Iris pigment epithelial cell (primary cell): Measurements from ENCODE around the gene CERS1.

Experiments
- DNase-seq: peaks from one replicate; pipeline ENCODE4 v3.0.0-alpha.2; 2011; ENCODE audit warnings: low read depth

The CERS1 gene

DNA sequence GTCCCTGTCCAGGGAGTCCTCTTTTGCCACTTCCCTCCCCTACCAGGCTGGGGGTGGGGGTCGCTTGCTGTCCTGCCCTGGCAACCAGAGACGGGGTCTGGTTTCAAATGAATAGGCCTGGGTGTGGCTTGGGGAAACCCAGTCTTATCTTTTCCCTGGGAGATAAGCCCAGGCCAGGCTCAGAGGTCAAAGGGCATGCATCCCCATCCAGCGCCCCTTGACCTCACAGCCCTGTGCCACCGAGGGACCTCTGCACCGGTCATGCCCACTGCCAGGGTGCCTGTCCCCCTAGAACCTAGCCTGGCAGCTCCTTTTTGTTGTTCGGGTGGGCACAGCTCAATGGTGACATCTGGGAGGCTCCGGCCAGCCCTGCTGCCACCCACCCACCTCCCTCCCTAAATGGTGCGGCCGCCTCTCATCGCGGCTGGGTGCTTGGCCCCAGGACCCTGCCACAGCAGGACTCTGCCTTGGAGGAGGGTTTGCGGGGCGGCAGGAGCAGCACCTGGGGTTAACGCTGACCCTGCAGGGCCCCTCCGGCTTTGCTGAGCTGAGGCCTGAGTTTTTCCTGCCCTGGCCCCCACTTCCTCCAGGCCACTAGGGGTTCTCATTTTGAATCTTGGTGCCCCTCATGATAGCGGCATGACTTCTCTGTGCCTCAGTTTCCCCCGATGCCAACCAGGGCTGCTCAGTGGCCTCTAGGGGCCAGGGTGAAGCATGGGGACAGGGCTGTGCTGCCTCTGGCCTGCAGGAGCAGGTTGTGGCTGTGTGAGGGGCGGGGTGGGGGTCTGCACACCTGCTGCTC is 2.9 kb upstream of the CERS1 start:
- no peak for DNase-seq

GRCh38 chr19:18898081-18898606 is 2.2 kb upstream of the CERS1 start:
- no peak for DNase-seq

- DNase-seq: no peak
These were observed 1.4 kb upstream of the CERS1 start for GRCh38 chr19:18897094-18898029.

GRCh38 chr19:18896421-18896841 is 473 bp upstream of the CERS1 start:
- no peak for DNase-seq

- no peak for DNase-seq
These were observed 727 bp downstream of the CERS1 start for GRCh38 chr19:18895038-18895823.

GRCh38 chr19:18894254-18895037 is 1.5 kb downstream of the CERS1 start:
- no peak for DNase-seq

- DNase-seq: no peak
These were observed 2.2 kb downstream of the CERS1 start for GRCh38 chr19:18893587-18894253.

GRCh38 chr19:18889949-18890745 is 5.8 kb downstream of the CERS1 start:
- no peak for DNase-seq

- no peak for DNase-seq
These were observed 9.0 kb downstream of the CERS1 start for GRCh38 chr19:18886972-18887371.

GRCh38 chr19:18883526-18884304 is 12.2 kb downstream of the CERS1 start:
- DNase-seq: no peak

- DNase-seq: no peak
These were observed 14.5 kb downstream of the CERS1 start for GRCh38 chr19:18881491-18881890.

DNA sequence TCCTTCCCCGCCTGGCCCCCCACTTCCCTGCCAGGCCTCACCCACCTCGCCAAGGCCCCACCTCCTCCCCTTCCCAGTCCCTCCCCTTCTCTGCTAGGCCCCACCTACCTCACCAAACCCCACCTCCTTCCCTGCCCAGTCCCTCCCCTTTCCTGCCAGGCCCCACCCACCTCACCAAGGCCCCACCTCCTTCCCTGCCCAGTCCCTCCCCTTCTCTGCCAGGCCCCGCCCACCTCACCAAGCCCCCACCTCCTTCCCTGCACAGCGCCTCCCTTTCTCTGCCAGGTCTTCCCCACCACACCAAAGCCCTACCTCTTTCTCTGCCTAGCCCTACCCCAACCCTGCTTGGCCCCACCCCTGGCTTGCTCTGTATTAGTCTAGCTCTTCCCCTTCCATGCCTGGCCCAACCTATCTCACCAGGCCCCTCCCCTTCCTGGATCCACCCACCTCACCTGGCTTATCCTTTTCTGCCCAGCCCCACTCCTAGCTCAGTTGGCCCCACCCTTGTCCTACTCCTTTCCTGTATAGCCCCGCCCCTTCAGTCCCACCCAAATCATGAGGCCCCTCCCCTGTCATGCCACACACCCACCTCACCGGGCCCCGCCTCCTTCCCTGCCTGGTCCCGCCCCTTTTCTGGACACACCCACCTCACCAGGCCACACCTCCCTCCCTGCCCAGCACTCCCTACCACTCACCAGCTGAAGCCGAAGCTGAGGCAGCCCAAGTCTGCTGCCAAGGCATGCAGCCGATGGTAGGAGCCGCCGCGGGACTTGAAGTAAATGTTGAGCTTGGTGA is 16.2 kb downstream of the CERS1 start:
- DNase-seq: peak; percentile 14

DNA sequence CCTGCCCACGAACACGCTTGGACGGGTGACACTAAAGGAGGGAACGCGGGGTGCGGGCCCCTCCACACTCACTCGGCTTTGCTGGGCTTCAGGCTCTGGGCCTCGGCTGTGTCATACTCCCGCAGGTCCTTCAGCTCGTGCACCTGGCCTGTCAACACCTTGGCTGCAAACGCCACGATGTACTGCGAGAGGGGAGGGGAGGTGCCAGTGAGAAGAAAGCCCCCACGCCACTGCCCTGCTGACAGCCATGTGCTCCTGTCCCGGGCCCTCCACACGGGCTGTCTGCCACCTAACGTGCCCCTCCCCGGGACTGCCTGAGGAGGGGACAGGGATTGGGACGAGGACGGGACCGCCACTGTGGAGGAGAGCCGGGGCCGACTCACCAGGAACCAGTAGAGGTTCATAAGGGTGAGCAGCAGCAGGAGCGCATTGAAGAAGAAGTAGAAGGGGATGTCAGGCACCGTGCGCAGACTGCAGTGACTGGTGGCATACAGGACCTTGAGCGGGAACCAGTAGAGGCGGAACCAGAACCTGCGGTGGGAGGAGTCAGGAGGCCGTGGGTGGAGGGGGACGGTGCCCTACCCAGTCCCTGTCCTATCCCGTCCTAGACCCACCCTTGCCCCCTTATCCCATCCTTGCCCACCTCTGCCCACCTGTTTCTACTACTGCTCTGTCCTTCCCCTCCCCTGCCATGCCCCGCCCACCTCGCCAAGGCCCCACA is 16.9 kb downstream of the CERS1 start:
- DNase-seq: no peak

- no peak for DNase-seq
These were observed 17.7 kb downstream of the CERS1 start for GRCh38 chr19:18878058-18878797.

DNA sequence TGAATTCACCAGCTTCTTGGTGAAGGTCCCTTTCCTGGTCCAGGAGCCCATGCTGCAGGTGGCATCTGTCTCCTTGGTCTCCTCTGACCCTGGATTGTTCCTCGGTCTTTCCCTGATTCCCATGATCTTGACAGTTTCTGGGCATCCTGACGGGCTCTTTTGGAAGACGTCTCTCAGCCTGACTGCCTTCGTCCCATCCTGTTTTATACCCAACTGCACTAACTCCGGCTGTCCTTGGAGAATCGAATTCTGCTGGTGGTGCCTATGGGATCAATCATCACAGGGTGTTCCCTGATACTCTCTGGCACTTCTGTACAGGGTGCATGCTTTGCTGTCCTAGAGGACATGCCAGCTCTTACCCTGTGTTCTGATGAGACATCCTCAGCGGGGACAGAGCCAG is 19.1 kb downstream of the CERS1 start:
- DNase-seq: no peak

- DNase-seq: peak; percentile 45
These were observed 20.2 kb downstream of the CERS1 start for GRCh38 chr19:18875726-18876125.

DNA sequence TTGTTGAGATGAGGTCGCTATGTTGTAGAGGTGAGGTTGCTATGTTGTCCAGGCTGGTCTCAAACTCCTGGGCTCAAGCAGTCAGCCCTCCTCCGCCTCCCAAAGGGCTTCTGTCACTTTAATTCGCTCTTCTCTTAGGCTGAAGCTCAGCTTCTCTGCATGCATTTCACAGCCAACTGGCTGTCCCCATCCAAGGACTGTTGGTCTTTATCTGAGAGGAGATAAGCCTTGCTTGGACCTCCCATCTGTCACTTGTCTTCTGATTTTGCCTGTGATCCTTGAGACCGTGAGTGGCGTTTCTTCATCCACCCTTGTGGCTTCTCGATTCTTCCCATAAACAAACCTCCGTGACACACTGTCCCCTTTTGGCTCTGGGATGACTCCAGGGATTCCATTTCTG is 24.4 kb downstream of the CERS1 start:
- DNase-seq: no peak
